ENCODE results near the gene CDH22.

GRCh38 chr20:46283426-46284039, 24.8 kb downstream of the CDH22 start:
- TF ChIP-seq CTCF (conservative IDR thresholded peaks at IDR 0.05) (no peak), ZFX (IDR thresholded peaks at IDR 0.05) (no peak)

Data from C4-2B (cell line).